Measurements from ENCODE around the gene AMZ1.
"Not testable (repeated sequence)": the region's sequence is repeated elsewhere in the genome, so short reads cannot be mapped to it uniquely, and the experiment has no call there.

- not testable (repeated sequence) for TF ChIP-seq CTCF, POLR2A (IDR thresholded peaks at IDR 0.05)
These were observed 49.2 kb downstream of the AMZ1 start for GRCh38 chr7:2737005-2737743.
